HG03378 (cell line): ENCODE measurements around the gene FIBCD1.
"Not testable (repeated sequence)": the region's sequence is repeated elsewhere in the genome, so short reads cannot be mapped to it uniquely, and the experiment has no call there.

Experiments
- ATAC-seq: cut with Tn5 transposase; IDR thresholded peaks from one replicate; pipeline ENCODE4 v1.9.1; 2021; ENCODE audit warnings: mild to moderate bottlenecking, moderate library complexity; ENCODE audit not compliant: unreplicated experiment

FIBCD1 gene

GRCh38 chr9:130954925-130955324 is 15.9 kb upstream of the FIBCD1 start:
- not testable (repeated sequence) for ATAC-seq

- no peak for ATAC-seq
Measured at GRCh38 chr9:130954317-130954716, 15.3 kb upstream of the FIBCD1 start.

GRCh38 chr9:130952065-130952762 is 13.2 kb upstream of the FIBCD1 start:
- ATAC-seq: no peak

- ATAC-seq: no peak
Measured at GRCh38 chr9:130950039-130950311, 10.9 kb upstream of the FIBCD1 start.

- ATAC-seq: no peak
Measured at GRCh38 chr9:130949188-130950038, 10.4 kb upstream of the FIBCD1 start.

GRCh38 chr9:130948266-130948665 is 9.2 kb upstream of the FIBCD1 start:
- no peak for ATAC-seq

- ATAC-seq: no peak
Measured at GRCh38 chr9:130947618-130948140, 8.6 kb upstream of the FIBCD1 start.

GRCh38 chr9:130946766-130947617 is 7.9 kb upstream of the FIBCD1 start:
- ATAC-seq: no peak

- no peak for ATAC-seq
Measured at GRCh38 chr9:130945173-130945572, 6.1 kb upstream of the FIBCD1 start.

- no peak for ATAC-seq
Measured at GRCh38 chr9:130944510-130945058, 5.5 kb upstream of the FIBCD1 start.

- ATAC-seq: no peak
Measured at GRCh38 chr9:130943777-130944176, 4.7 kb upstream of the FIBCD1 start.

- no peak for ATAC-seq
Measured at GRCh38 chr9:130943221-130943620, 4.2 kb upstream of the FIBCD1 start.

GRCh38 chr9:130942679-130943078 is 3.6 kb upstream of the FIBCD1 start:
- no peak for ATAC-seq

GRCh38 chr9:130942084-130942483 is 3.0 kb upstream of the FIBCD1 start:
- no peak for ATAC-seq

GRCh38 chr9:130940693-130941576 is 1.9 kb upstream of the FIBCD1 start:
- no peak for ATAC-seq

GRCh38 chr9:130940027-130940549 is 1.0 kb upstream of the FIBCD1 start:
- no peak for ATAC-seq

GRCh38 chr9:130939405-130940026 is 469 bp upstream of the FIBCD1 start:
- no peak for ATAC-seq

- ATAC-seq: no peak
Measured at GRCh38 chr9:130938184-130938651, 829 bp downstream of the FIBCD1 start.
